ENCODE results near the gene AKAP8L.
A peak's percentile ranks its signal among the peaks of the same experiment; 100 is the strongest.

The AKAP8L gene

DNA sequence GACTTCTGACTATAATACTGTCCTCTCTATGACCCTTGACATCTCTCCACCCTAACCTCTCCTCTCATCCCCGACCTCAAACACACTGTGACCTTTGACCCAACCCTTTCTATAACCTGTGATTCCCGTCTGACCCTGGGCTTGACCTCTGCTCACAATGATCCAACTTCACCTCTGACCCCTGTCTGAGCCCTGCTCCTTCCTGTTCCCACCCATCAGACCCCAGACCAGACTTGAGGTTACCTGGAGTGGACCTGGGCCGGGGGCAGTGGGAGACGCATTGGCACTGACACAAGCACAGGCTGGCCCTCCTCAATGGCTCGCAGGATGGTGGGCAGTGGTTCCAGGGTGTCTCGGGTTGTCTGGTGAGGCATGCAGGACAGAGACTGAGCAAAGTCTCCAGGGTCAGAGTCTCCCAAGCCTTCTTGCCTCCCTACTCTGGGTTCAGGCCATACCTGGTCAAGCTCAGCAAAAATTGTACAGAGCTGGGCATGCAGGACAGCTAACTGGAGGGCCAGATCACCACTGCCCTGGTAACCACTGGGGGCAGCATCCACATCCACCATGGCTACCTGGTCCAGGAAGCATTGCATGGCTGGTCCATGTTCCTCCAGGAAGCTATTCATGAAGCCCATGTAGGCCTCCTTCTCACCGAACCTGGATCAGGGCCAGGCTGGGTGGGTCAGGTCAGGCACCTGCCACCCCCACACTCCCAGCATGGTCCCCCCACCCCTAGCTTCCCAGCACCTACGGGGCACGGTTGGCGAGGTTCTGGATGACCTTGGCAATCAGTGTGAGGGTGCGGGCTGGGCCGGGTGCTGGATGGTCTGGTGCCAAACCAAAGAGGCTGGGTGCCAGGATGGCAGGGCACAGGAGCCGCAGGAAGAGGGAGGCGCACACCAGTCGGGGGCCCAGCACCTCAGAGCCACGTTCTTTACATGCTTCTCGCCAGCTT is 35.4 kb upstream of the AKAP8L start:
- H3K4me3 ChIP-seq (ENCODE audit: low read length): no peak overlapping the region
- peaks cover 7% of the 10 kb centered on the region for H3K4me1 ChIP-seq (ENCODE audit: control insufficient read depth, insufficient read depth, low read length)
- H3K27me3 ChIP-seq (ENCODE audit: control insufficient read depth, insufficient read depth, low read length): peaks cover 7% of the 10 kb centered on the region
- H3K36me3 ChIP-seq (ENCODE audit: control insufficient read depth, insufficient read depth, low read length): no peaks in the 10 kb centered on the region
- H3K9ac ChIP-seq (ENCODE audit: low read length): no peak overlapping the region
- H3K27ac ChIP-seq (ENCODE audit: low read depth, low read length): no peak overlapping the region

DNA sequence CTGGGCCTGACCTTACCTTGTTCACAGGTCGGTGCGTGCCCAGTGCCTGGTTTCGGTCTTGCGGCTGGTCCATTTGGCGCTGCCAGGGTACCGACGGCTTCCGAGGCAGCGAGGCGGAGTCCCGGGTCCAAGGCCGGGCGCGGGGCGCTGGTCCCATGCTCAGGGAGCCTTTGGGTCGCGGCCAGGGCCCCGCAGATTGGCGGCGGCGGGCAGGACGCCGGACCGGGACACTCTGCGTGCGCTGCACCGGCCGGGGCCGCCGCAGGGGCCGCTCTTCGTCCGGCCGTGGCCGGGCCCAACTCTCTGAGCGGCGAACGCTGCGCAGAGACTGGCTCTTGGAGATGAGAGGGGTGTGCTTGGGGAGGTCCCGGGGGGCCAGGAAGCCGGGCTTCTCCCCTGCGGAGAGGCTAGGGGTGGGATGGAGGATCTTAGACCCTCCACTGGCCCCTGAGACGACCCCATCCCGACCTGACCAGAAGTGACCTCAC is 34.3 kb upstream of the AKAP8L start:
- H3K27ac ChIP-seq (ENCODE audit: low read depth, low read length): peak overlapping the region; percentile 48
- peaks cover 11% of the 10 kb centered on the region for H3K4me1 ChIP-seq (ENCODE audit: control insufficient read depth, insufficient read depth, low read length)
- H3K27me3 ChIP-seq (ENCODE audit: control insufficient read depth, insufficient read depth, low read length): peaks cover 7% of the 10 kb centered on the region
- H3K9ac ChIP-seq (ENCODE audit: low read length): peak overlapping the region; percentile 53
- peak overlapping the region; percentile 75 for H3K4me3 ChIP-seq (ENCODE audit: low read length)
- no peaks in the 10 kb centered on the region for H3K36me3 ChIP-seq (ENCODE audit: control insufficient read depth, insufficient read depth, low read length)

GRCh38 chr19:15452111-15453047 is 33.6 kb upstream of the AKAP8L start:
- Histone ChIP-seq H3K4me1 (ENCODE audit: control insufficient read depth, insufficient read depth, low read length) (peaks cover 11% of the 10 kb centered on the region), H3K36me3 (ENCODE audit: control insufficient read depth, insufficient read depth, low read length) (no peaks in the 10 kb centered on the region), H3K9ac (ENCODE audit: low read length) (peak overlapping the region; percentile 53), H3K27ac (ENCODE audit: low read depth, low read length) (peak overlapping the region; percentile 62), H3K4me3 (ENCODE audit: low read length) (peak overlapping the region; percentile 75), H3K27me3 (ENCODE audit: control insufficient read depth, insufficient read depth, low read length) (peaks cover 7% of the 10 kb centered on the region)

- Histone ChIP-seq H3K36me3 (ENCODE audit: control insufficient read depth, insufficient read depth, low read length) (no peaks in the 10 kb centered on the region), H3K27ac (ENCODE audit: low read depth, low read length) (peak overlapping the region; percentile 72), H3K27me3 (ENCODE audit: control insufficient read depth, insufficient read depth, low read length) (no peaks in the 10 kb centered on the region), H3K9ac (ENCODE audit: low read length) (no peak overlapping the region), H3K4me3 (ENCODE audit: low read length) (peak overlapping the region; percentile 14), H3K4me1 (ENCODE audit: control insufficient read depth, insufficient read depth, low read length) (peaks cover 11% of the 10 kb centered on the region)
Measured at GRCh38 chr19:15450528-15450890, 31.7 kb upstream of the AKAP8L start.

DNA sequence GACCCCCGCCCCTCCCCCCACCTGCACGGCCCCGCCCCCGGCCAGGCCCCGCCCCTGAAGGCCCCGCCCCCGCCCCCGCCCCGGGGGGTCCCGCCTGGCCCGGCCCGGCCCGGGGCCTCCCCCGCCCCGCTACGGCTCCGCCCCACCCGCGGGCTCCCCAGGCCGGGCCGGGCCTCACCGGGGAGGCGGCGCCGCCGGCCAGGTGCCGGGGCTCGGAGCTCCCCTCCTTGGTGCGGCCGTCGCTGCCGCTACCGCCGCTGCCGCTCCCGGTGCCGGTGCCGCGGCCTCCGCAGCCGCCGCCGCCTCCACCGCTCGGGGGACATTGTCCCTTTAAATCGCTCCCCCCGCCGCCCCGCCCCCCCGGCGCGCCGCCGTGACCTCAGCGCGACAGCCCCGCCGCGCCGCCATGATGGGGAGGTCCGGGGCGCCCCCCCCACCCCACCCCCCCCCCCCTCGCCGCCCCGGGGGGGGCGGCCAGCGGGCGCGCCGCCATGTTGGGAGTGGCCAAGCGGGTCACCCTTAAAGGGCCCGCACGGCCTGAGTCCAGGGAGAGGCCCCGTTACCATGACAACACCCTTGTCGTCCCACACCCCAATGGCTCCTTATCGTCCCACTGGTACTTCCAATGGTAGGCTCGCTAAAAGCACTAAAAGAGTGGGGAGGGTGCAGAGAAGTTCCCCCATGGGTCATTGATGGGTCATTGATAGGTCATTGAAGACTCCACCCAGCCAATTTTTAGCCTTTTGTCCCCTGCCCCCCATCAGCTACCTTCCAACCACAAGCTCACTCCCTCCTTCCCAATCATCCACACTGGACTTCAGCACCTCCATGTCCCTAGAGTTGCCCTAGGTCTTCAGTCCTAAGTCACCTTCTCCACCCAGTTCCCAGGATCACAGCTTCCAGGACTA is 31.1 kb upstream of the AKAP8L start, which contains the start of gene WIZ:
WIZ (minus strand) TSS at position 337 of the 908 bp plus-strand sequence. CDS start 1,649 bp downstream, outside the sequence.
- no peaks in the 10 kb centered on the region for H3K36me3 ChIP-seq (ENCODE audit: control insufficient read depth, insufficient read depth, low read length)
- peak within 1 kb of the TSS; percentile 72 for H3K27ac ChIP-seq (ENCODE audit: low read depth, low read length)
- no peaks in the 10 kb centered on the region for H3K27me3 ChIP-seq (ENCODE audit: control insufficient read depth, insufficient read depth, low read length)
- H3K4me3 ChIP-seq (ENCODE audit: low read length): peak within 1 kb of the TSS; percentile 75
- H3K9ac ChIP-seq (ENCODE audit: low read length): peak within 1 kb of the TSS; percentile 68
- peaks cover 11% of the 10 kb centered on the region for H3K4me1 ChIP-seq (ENCODE audit: control insufficient read depth, insufficient read depth, low read length)

GRCh38 chr19:15448778-15449619 is 30.2 kb upstream of the AKAP8L start:
- Histone ChIP-seq H3K27me3 (ENCODE audit: control insufficient read depth, insufficient read depth, low read length) (no peaks in the 10 kb centered on the region), H3K36me3 (ENCODE audit: control insufficient read depth, insufficient read depth, low read length) (no peaks in the 10 kb centered on the region), H3K27ac (ENCODE audit: low read depth, low read length) (peak overlapping the region; percentile 58), H3K4me3 (ENCODE audit: low read length) (peak overlapping the region; percentile 75), H3K9ac (ENCODE audit: low read length) (peak overlapping the region; percentile 68), H3K4me1 (ENCODE audit: control insufficient read depth, insufficient read depth, low read length) (peaks cover 11% of the 10 kb centered on the region)

- H3K9ac ChIP-seq (ENCODE audit: low read length): no peak overlapping the region
- no peaks in the 10 kb centered on the region for H3K36me3 ChIP-seq (ENCODE audit: control insufficient read depth, insufficient read depth, low read length)
- H3K4me1 ChIP-seq (ENCODE audit: control insufficient read depth, insufficient read depth, low read length): peaks cover 9% of the 10 kb centered on the region
- H3K27me3 ChIP-seq (ENCODE audit: control insufficient read depth, insufficient read depth, low read length): no peaks in the 10 kb centered on the region
- peak overlapping the region; percentile 75 for H3K4me3 ChIP-seq (ENCODE audit: low read length)
- no peak overlapping the region for H3K27ac ChIP-seq (ENCODE audit: low read depth, low read length)
Measured at GRCh38 chr19:15448044-15448777, 29.4 kb upstream of the AKAP8L start.

DNA sequence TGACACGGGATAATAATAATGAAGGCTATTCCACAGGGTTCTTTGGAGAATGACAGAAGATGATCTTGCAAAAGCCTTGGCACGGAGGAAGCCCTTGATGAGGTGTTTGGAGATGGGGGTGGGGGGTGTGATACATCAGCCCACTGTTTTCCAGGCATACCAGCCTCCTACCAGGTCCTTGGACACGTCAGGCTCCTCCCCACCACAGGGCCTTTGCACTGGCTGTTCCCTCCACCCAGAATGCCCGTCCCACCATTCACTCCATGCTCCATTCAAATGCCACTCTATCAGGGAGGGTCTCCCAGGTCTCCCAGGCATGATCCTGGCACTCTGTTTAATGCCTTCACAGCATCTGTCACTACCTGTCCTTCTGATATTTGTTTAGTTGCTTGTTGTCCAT is 28.3 kb upstream of the AKAP8L start:
- Histone ChIP-seq H3K27me3 (ENCODE audit: control insufficient read depth, insufficient read depth, low read length) (no peaks in the 10 kb centered on the region), H3K36me3 (ENCODE audit: control insufficient read depth, insufficient read depth, low read length) (no peaks in the 10 kb centered on the region), H3K9ac (ENCODE audit: low read length) (no peak overlapping the region), H3K27ac (ENCODE audit: low read depth, low read length) (no peak overlapping the region), H3K4me1 (ENCODE audit: control insufficient read depth, insufficient read depth, low read length) (peaks cover 4% of the 10 kb centered on the region), H3K4me3 (ENCODE audit: low read length) (no peak overlapping the region)

- Histone ChIP-seq H3K27ac (ENCODE audit: low read depth, low read length) (no peak overlapping the region), H3K27me3 (ENCODE audit: control insufficient read depth, insufficient read depth, low read length) (no peaks in the 10 kb centered on the region), H3K4me3 (ENCODE audit: low read length) (no peak overlapping the region), H3K4me1 (ENCODE audit: control insufficient read depth, insufficient read depth, low read length) (peaks cover 4% of the 10 kb centered on the region), H3K9ac (ENCODE audit: low read length) (no peak overlapping the region), H3K36me3 (ENCODE audit: control insufficient read depth, insufficient read depth, low read length) (no peaks in the 10 kb centered on the region)
Measured at GRCh38 chr19:15445807-15446376, 27.1 kb upstream of the AKAP8L start.

DNA sequence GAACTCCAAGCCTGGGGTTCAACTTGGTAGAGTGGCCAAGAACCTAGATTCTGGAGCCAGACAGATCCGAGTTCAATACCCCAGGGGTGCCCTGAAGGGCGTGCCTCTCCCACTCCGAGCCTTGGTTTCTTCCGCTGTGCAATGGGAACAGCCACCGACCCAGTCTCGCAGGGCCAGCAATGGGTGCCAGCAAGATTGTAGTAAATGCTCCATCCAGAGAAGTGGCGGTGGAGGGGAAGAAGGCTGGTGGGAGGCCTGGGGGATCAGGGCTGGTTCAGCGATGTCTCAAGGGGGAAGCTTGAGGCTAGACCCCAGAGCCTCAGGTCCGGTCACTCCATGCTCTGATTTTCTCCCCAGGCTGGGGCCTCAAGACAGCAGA is 26.4 kb upstream of the AKAP8L start:
- Histone ChIP-seq H3K27me3 (ENCODE audit: control insufficient read depth, insufficient read depth, low read length) (no peaks in the 10 kb centered on the region), H3K9ac (ENCODE audit: low read length) (no peak overlapping the region), H3K36me3 (ENCODE audit: control insufficient read depth, insufficient read depth, low read length) (no peaks in the 10 kb centered on the region), H3K4me3 (ENCODE audit: low read length) (no peak overlapping the region), H3K4me1 (ENCODE audit: control insufficient read depth, insufficient read depth, low read length) (peaks cover 4% of the 10 kb centered on the region), H3K27ac (ENCODE audit: low read depth, low read length) (no peak overlapping the region)
